GM18499 (cell line): Measurements from ENCODE around the gene MYBPC2.

Experiments used
- ATAC-seq: cut with Tn5 transposase; IDR thresholded peaks from one replicate; pipeline ENCODE4 v1.9.1; 2021; ENCODE audit warnings: moderate number of reproducible peaks; ENCODE audit not compliant: insufficient read depth, unreplicated experiment

MYBPC2 gene

DNA sequence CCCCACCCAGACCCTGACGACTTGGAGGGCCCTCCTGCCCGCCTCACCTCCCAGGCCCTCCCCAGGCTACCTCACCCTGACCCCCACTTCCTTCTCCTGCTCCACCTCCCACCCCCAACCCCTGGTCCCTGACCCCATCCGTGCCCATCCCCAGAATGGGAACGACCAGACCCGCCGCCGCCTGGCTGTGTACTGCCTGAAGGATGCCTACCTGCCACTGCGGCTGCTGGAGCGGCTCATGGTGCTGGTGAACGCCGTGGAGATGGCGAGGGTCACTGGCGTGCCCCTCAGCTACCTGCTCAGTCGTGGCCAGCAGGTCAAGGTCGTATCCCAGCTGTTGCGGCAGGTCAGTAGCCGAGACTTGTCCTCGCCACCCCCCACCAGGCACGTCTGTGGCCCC is 25.9 kb upstream of the MYBPC2 start:
- ATAC-seq: no peak

DNA sequence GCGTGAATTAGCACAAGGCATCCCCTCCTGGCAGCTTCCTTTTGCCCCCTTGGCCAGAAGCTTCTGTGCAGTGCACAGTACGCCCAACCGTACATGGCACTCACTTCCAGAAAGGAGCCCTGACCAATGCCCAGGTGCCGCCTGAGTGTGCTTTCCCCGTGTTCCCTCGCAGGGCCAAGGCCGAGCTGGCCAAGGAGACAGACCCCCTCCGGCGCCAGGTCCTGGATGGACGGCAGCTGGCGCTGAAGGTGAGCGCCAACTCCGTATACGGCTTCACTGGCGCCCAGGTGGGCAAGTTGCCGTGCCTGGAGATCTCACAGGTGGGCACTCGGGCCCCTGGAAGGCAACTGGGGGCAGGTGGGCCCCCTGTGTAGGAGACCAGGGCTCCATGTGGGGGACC is 23.3 kb upstream of the MYBPC2 start:
- ATAC-seq: no peak

DNA sequence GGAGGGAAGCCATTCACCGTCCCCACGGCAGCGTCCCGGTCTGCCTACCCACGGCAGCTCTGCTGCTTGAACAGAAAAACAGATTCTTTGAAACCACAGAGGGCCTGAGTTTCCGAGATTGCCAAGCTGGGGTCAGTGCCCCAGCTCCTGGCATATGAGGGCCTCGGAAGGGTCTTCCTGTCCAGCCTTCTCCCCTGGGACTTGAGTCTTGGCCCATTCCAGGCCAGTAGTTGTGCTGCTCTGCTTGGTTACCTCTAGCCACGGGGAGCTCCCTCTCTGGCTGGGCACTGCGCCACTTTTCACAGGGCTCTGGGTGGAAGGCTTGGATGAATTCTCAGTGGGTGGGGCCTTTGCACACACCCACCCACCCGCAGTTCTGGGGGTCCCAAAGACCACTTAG is 22.6 kb upstream of the MYBPC2 start:
- no peak for ATAC-seq

DNA sequence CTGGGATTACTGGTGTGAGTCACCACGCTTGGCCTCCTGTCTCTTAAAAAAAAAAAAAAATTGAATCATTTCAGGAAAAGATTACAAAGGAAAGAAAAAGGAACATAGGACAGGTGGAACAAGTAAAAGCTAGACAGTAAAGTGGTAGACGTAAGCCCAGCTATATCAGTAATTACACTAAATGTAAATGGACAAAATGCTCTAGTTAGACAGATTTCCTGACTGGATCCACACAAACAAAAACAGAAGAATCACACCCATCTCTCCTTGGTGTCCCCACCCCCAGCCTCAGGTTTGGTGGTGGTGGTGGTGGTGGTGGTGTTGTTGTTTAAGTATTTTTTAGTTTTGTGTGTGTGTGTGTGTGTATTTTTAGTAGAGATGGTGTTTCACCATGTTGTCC is 20.3 kb upstream of the MYBPC2 start:
- ATAC-seq: no peak

DNA sequence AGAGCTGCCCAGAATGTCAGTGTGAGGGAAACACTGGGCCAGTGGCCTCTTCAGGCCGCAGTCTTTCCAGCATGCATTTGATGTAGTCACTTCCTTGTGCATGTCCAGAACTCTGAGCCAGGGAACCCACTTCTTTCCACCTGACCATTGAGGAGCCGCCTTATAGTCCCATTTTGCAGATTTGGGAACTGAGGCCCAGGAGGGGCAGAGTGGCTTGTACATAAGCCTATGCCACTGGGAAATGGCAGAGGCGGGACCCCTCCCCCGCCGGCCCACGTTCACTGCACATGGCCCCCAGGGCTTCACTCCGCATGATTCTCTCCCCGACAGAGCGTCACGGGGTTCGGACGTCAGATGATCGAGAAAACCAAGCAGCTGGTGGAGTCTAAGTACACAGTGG is 19.6 kb upstream of the MYBPC2 start:
- no peak for ATAC-seq

DNA sequence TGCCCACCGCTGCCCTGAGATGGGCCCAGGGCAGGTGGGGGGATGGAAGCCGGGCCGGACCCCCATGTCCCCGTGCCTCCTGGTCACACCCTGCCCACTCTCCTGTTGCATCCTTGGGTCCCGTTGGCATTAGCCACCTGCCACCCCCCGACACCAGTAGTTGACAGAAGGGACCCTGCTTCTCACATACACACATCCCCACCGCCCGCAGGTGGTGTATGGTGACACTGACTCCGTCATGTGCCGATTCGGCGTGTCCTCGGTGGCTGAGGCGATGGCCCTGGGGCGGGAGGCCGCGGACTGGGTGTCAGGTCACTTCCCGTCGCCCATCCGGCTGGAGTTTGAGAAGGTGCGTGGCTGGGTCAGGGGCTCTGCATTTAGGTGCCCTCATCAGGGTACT is 19.2 kb upstream of the MYBPC2 start:
- ATAC-seq: no peak

DNA sequence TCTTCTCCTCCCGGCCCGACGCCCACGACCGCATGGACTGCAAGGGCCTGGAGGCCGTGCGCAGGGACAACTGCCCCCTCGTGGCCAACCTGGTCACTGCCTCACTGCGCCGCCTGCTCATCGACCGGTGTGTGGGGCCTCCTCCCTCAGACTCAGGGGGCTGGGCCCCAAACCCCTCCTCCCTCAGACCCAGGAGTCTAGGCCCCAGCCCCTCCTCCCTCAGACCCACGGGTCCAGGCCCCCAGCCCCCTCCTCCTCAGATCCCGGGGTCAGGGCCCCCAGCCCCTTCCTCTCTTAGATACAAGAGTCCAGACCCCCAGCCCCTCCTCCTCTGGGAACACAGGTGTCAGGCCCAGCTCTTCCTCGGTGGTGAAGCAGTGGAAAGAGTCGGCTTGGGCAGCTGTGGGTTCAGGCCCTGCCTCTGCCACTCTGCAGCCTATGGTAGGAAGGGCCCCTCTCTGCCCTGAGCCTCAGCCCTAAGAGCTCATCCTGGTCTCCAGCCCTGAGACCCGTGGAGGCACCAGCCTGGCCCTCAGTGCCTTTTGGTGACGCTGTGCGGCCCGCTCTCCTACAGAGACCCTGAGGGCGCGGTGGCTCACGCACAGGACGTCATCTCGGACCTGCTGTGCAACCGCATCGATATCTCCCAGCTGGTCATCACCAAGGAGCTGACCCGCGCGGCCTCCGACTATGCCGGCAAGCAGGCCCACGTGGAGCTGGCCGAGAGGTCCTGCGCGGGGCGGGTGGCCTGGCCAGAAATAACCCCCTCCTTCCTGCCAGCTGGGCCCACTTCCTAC is 17.6 kb upstream of the MYBPC2 start:
- no peak for ATAC-seq

DNA sequence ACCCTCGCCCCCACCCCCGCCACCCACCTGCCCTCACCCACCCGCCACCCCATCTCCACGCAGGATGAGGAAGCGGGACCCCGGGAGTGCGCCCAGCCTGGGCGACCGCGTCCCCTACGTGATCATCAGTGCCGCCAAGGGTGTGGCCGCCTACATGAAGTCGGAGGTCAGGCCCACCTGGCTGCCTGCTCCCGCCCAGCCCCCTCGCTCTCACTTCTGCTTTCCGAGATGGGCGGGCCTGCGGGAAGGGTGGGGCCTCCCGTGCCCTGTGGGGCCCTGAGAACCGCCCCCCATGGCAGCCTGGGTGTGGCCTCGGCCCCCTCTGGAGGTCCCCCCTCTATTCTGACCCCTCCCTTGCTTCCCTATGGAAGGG is 17.0 kb upstream of the MYBPC2 start:
- no peak for ATAC-seq

DNA sequence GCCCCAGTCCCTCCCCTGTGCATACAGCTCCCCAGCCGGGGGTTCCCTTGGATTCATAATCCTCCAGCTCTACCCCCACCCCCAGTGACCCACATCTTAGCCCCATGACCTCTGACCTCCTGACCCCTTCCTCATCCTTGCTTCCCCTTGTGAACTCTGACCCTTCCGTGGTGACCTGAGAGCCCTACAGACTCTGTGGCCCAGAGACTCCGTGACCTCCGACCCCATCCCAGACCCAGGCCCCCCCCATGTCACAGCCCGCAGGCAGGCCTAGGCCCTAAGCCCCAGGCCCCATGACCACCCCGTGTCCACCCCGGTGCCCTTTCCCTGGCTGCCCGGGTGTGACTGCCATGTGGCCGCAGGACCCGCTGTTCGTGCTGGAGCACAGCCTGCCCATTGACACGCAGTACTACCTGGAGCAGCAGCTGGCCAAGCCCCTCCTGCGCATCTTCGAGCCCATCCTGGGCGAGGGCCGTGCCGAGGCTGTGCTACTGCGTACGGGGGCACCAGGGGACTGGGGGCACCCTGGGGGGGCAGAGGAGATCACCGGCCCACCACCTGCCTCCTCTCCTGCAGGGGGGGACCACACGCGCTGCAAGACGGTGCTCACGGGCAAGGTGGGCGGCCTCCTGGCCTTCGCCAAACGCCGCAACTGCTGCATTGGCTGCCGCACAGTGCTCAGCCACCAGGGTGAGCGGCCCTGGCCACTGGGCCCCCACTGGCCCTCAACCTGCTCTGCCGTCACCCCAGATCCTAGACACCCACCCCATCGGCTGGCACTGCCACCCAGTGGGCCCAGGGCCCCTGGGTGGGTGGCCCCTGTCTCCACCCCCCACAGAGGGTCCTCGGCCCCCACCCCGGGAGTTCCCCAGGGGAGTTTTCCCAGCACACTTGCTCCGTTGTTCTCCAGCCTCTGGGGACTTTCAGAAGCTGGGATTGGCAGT is 16.4 kb upstream of the MYBPC2 start:
- ATAC-seq: no peak

DNA sequence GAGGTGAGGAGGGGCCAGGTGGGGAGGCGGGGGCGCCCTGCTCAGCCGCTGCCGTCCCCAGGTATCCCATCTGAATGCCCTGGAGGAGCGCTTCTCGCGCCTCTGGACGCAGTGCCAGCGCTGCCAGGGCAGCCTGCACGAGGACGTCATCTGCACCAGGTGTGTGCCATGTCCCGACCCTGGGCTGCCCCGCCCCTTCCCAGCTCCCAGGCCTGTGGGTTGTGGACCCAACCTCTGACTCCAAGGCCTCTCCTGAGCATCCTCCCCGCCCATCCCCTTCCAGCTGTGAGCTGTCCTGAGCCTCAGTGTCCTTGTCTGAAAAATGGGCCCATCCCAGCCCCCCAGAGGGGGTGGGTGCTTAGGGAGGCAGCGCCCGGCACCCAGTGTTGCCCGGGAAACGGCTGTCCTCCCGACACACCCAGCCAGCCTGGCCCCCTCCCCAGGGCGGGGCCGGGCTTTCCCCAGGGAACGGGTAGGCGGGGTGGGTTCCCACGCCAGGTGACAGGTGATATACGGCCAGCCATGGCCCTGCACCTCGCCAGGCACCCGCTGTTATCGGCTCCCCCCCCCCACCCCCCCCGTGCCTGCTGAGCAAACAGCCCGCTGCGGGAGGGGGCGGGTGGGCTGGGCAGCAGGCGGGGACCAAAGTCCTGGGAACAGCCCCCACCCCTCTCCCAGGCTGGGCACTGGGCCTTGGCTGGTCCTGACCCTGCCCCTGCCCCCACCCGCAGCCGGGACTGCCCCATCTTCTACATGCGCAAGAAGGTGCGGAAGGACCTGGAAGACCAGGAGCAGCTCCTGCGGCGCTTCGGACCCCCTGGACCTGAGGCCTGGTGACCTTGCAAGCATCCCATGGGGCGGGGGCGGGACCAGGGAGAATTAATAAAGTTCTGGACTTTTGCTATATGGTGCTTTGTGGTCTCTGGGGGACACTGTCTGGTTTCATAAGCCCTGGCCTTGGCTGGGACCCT is 15.3 kb upstream of the MYBPC2 start:
- ATAC-seq: no peak

DNA sequence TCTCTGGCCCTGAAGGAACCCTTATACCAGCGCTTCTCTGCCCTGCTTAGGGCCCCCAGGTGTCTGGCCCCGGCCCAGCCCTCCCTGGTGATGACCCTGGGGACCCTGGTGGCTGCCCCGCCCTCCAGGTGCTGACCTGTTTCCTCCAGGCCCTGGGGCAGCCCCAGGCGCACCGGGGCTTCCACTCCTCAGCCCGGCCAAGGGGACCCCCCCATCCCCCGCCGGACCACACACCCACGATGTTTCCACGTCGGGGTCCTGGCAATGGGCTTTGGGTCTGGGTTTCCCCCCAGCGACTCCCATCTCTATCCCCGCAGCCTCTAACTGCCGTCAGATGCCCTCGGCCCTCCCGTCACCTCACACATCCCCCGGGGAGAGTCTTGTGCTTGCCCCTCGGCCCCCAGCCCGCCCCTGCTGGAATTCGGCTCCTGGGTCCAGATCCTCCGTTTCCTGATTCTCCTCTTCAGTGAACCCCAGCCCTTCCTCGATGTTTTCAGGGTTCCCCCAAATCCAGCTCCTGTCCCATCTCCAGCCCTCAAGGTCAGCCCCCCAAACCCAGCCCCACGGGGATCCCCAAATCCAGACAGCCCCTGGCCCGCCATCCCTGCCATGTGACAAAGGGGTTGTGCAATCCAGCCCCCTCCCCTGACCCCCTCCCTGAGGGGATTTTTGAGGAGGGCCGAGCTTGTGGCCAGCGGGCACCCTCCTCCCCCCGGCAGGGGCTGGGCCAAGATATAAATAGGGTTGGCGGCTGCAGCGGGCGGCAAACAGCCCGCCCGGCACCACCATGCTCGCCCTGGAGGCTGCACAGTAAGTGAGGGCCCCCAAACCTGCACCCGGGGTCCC is 14.3 kb upstream of the MYBPC2 start, which contains the start of gene SPIB:
TSS of gene SPIB (plus strand) at position 763 of the 846 bp plus-strand sequence. CDS start at position 788, 25 bp downstream.
- no peak for ATAC-seq

DNA sequence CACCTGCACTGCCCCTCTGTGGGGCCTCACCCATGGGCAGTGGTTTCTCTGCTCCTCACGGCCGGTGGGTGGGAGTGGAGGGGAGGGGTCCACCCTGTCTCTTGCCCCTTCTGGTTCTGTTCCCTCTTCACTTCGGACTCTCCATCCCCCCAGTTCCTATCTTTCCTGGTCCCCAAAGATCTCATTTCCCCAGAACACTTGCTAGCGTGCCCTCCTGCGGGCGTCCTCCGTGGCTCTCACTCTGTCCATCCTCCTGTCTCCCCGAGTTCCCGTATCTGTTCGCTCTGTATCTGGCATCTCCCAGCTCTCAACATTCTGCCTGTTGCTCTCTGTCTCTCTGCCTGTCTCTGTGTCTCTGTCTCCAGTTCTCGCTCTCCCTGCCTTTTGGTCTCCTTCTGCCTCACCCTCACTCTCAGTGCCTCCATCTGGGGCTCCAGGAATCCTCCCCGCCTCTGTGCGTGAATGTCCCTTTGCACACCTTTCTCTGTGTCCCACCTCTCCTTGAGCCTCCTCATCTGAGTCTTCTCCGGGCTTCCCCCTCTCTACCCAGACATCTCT is 13.6 kb upstream of the MYBPC2 start:
- no peak for ATAC-seq

DNA sequence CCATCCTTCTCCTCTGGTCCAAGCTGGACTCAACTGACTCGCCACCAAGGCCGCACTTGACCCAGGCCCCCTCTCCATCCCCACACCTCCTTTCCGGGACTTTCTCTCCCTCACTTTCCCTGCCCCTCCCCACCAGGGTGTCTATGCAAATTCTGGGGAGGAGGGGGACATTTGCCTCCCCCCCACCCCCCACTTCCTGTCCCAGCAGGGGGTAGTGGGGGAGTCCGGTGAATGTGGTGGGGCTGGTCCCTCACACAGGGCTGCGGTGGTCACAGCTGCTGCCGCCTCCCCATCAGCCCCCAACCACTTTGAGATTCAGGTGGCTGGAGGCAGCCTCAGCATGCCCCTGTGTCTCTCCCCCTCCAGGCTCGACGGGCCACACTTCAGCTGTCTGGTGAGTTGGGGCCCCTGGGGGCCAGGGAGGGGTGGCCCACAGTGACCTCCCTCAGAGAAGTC is 13.1 kb upstream of the MYBPC2 start:
- no peak for ATAC-seq

DNA sequence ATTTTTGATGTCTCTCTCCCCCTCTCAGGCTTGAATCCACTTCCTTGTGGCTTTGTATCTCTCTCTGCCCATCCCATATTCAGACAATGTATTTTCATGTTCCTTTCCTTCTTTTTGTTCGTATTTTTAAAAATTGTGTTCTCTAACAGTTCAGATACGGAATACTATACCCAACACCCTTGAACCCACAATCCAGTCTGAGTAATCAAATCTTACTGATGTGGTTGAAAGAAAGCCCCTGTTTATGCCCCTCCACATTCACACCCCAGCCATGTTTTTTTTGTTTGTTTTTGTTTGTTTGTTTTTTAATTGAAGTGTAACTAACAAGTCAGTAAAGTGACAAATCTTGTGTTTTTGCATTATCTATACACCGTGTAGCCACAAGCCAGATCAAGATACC is 12.6 kb upstream of the MYBPC2 start:
- ATAC-seq: no peak

DNA sequence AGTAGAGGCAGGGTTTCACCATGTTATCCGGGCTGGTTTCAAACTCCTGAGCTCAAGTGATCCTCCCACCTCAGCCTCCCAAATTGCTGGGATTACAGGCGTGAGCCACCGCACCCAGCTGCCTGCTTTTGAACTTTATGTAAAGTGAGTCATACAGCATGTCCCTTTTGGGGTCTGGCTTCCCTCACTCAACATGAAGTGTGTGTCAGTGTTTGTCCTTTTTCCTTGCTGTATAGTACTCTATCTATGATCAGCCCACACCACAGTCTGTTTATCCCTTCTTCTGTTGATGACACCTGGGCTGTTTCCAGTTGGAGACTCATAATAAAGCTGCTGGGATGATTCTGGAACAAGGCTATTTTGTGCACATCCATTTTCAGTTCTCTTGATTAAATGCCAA is 11.9 kb upstream of the MYBPC2 start:
- no peak for ATAC-seq

DNA sequence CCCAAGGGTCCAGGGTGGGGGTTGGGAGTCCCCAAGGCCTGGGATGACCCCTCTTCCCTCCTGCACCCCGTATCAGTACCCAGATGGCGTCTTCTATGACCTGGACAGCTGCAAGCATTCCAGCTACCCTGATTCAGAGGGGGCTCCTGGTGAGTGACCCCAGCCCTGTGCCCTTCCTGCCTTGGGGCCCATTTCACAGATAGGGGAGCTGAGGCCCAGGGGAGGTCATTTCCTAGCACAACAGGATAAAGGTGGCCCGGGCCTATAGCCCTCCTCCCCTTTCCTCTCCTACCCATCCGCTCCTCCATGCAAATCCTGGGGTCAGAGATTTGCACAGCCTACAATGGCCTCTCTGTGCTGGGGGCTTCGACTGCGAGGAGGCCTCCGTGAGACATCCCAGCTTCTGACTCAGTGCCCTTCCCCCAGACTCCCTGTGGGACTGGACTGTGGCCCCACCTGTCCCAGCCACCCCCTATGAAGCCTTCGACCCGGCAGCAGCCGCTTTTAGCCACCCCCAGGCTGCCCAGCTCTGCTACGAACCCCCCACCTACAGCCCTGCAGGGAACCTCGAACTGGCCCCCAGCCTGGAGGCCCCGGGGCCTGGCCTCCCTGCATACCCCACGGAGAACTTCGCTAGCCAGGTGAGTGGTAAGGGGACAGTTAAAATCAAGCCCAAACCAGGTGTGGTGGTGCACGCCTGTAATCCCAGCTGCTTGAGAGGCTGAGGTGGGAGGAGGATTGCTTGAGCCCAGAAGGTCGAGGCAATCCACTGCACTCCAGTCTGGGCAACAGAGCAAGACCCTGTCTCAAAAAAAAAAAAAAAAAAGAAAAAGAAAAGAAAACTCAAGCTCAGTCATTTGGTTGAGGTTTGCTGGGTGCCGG is 10.1 kb upstream of the MYBPC2 start:
- no peak for ATAC-seq

DNA sequence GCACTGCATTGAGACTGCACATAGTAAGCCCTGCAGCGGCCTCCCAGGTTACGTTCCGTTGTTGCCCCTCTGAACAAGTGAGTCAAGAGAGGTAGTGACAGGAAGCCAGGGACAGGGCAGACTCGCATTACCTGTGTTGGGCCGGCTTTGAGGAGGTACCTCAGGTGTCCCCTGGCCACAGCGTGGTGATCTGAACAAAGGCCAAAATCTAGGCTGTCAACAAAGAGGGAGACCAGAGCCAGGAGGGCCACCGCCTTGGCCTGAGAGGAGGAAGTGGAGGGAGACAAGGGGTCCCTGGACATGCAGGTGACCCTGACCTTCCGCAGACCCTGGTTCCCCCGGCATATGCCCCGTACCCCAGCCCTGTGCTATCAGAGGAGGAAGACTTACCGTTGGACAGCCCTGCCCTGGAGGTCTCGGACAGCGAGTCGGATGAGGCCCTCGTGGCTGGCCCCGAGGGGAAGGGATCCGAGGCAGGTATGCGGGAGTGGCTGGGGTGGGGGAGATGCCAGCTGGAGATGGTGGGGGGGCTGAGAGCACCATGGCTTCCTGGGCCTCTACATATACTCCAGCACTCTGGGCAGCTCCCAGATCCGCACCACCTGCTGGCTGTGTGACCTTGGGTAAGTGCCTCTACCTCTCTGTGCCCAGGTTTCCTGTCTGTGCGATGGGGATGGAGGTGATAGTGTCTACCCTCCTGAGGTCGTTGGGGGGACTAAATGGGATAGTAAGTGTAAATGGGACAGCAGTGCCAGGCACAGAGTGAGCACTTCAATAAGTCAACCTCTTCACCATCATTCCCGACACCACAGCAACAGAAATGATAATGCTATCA is 9.2 kb upstream of the MYBPC2 start:
- ATAC-seq: no peak
